Neural crest cell (in vitro differentiated cells): ENCODE measurements around the gene RET. TPM values are rescaled to one million over a fixed set of nuclear protein-coding genes. Genes with fewer than 3 reads are reported as not detected.

ENCODE experiments used
- DNase-seq: peaks from one replicate; pipeline ENCODE4 v3.0.0; 2021; ENCODE audit warnings: low read depth, mixed read lengths, low spot score
- H3K27ac Mint-ChIP-seq: one replicate; pipeline ENCODE4 v1.8.0; 2021; ENCODE audit warnings: mild to moderate bottlenecking, mixed read lengths; ENCODE audit not compliant: unreplicated experiment
- H3K27me3 Mint-ChIP-seq: 2 replicates; pipeline ENCODE4 v1.8.0; 2021; ENCODE audit warnings: low read depth, mild to moderate bottlenecking, mixed read lengths
- H3K36me3 Mint-ChIP-seq: 2 replicates; pipeline ENCODE4 v1.8.0; 2021; ENCODE audit warnings: low read depth, mild to moderate bottlenecking, mixed read lengths
- H3K4me1 Mint-ChIP-seq: 2 replicates; pipeline ENCODE4 v1.8.0; 2021; ENCODE audit warnings: mixed read lengths
- H3K4me3 Mint-ChIP-seq: one replicate; pipeline ENCODE4 v1.8.0; 2021; ENCODE audit warnings: mild to moderate bottlenecking, mixed read lengths
- H3K9me3 Mint-ChIP-seq: 2 replicates; pipeline ENCODE4 v1.8.0; 2021; ENCODE audit warnings: mixed read lengths
- total RNA-seq: library from RNA; stranded (reverse); gene quantifications from 2 replicates; pipeline ENCODE4 v1.2.1, GENCODE V29; 2021
- TF ChIP-seq, protein P1 (sequence below): fragments of 200-600 bp; sonication (generic); conservative IDR thresholded peaks from 2 replicates; pipeline ENCODE4 v1.5.0; 2021; ENCODE audit warnings: antibody characterized with exemption, mild to moderate bottlenecking

The RET gene
- total RNA-seq, 1 donor from 2014 or later = 1.6 TPM

DNA sequence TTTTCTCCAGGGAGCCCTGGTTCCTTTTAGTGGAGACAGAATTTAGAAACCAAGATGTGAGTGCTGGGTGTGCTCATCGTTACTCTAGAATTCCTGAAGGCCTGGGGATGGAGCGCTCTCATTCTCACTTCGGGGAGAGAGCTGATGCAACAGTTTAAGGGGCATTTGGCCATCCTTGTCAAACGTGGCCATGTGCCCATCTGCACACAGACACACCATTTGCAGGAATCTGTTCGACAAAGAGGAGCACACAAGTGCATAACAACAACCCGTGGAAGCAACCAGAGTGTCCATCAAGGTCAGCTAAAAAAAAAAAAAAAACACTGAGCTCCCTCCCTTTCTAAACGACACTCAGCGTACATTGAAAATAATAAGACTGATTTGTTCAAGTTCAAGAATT, 23.0 kb upstream of the RET start:
- Mint-ChIP-seq H3K27ac (no peak overlapping the region), H3K27me3 (peaks cover 26% of the 10 kb centered on the region), H3K4me3 (no peak overlapping the region), H3K36me3 (no peaks in the 10 kb centered on the region), H3K9me3 (no peaks in the 10 kb centered on the region), H3K4me1 (no peaks in the 10 kb centered on the region)
- DNase-seq = no peak
- TF ChIP-seq, protein P1, sequence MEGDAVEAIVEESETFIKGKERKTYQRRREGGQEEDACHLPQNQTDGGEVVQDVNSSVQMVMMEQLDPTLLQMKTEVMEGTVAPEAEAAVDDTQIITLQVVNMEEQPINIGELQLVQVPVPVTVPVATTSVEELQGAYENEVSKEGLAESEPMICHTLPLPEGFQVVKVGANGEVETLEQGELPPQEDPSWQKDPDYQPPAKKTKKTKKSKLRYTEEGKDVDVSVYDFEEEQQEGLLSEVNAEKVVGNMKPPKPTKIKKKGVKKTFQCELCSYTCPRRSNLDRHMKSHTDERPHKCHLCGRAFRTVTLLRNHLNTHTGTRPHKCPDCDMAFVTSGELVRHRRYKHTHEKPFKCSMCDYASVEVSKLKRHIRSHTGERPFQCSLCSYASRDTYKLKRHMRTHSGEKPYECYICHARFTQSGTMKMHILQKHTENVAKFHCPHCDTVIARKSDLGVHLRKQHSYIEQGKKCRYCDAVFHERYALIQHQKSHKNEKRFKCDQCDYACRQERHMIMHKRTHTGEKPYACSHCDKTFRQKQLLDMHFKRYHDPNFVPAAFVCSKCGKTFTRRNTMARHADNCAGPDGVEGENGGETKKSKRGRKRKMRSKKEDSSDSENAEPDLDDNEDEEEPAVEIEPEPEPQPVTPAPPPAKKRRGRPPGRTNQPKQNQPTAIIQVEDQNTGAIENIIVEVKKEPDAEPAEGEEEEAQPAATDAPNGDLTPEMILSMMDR = no peak

DNA sequence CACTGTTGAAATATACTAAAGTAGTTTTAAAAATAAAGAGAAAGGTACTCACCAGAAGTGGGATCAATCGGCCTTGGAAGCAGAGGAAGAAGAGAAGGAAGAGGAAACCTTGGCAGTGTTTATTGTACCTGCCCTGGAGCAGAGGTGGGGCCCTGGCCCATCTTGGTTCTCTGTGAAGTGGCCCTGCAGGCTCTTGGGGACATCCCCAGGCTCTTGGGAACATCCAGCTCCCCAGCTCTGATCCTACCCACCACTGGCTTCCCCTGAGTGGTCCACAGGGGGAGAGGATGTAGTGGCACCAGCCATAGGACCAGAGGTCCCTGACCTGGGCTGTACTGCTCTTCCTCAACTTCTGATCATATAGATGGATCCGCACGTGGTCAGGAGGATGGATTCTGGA, 22.3 kb upstream of the RET start:
- Mint-ChIP-seq H3K4me1 (no peaks in the 10 kb centered on the region), H3K4me3 (no peak overlapping the region), H3K36me3 (no peaks in the 10 kb centered on the region), H3K9me3 (no peaks in the 10 kb centered on the region), H3K27me3 (peaks cover 26% of the 10 kb centered on the region), H3K27ac (no peak overlapping the region)
- no peak for DNase-seq
- TF ChIP-seq, protein P1 = no peak

DNA sequence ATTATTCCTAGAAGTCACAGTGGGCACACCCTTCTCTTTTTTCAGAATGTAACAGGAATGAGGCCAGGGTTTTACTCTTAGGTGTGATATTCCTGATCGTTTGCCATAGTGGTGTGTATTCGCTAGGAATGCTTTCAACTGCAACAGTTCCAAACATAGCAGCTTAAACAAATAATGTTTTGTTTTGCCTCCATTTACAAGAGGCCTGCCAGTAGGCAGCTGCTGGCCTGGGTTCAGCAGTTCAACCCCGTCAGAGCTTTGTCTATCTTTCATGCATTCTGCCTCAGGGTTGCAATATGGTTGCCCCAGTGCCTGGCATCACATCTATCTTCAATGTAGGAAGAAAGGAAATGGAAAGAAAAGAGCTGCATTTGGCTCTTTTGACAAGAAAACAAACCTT, 21.7 kb upstream of the RET start:
- no peak for DNase-seq
- H3K4me3 Mint-ChIP-seq = no peak overlapping the region
- H3K27me3 Mint-ChIP-seq = peaks cover 24% of the 10 kb centered on the region
- no peaks in the 10 kb centered on the region for H3K36me3 Mint-ChIP-seq
- no peak overlapping the region for H3K27ac Mint-ChIP-seq
- TF ChIP-seq, protein P1 = no peak
- no peaks in the 10 kb centered on the region for H3K9me3 Mint-ChIP-seq
- H3K4me1 Mint-ChIP-seq = no peaks in the 10 kb centered on the region

DNA sequence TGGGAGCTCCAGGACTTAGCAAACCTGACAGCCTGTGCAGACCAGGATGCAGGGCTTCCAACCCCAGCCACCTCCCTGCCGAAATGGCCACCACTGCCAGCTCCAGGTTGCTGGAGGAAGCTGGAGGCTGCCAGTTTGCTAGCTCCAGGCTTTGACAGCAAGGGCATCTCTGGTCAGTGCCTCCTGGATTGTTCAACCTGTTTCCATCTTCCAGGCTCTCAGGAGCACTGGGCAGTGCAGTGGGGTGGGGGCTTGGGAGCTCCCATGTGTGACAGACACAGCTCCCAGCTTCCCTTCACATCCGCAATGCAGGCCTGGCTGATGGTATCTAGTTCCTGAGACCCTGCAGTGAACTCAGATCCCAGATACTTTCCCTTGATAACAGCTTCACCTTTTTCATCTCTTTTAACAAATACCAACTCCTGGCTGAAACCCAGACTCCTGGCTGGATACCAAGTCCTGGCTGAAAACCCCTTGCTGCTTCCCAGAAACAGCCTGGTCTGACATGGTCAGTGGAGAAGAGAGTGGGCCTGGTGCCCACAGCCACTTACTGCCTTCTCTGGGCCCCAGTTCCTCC, 20.8 kb upstream of the RET start:
- no peak for DNase-seq
- TF ChIP-seq, protein P1 = no peak
- Mint-ChIP-seq H3K27ac (no peak overlapping the region), H3K27me3 (peaks cover 17% of the 10 kb centered on the region), H3K4me1 (no peaks in the 10 kb centered on the region), H3K9me3 (no peaks in the 10 kb centered on the region), H3K36me3 (no peaks in the 10 kb centered on the region), H3K4me3 (no peak overlapping the region)

DNA sequence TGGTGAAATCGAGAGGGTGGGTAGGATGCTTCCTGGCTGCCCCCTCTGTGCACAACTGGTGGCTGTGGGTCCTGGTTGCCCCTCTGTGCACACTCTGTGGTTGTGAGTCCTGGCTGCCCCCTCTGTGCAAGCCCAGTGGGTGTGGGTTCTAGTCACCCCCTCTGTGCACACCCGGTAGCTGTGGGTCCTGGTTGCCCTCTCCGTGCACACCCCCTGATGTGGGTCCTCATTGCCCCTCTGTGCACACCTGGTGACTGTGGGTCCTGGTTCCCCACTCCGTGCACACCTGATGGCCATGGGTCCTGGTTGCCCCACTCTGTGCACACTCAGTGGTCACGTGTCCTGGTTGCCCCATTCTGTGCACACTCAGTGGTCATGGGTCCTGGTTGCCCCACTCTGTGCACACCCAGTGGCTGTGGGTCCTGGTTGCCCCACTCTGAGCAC, 20.3 kb upstream of the RET start:
- Mint-ChIP-seq H3K9me3 (no peaks in the 10 kb centered on the region), H3K27ac (no peak overlapping the region)
- DNase-seq = no peak

More for the DNA sequence above, 20.3 kb upstream of the RET start:
- TF ChIP-seq, protein P1 = no peak
- Mint-ChIP-seq H3K27me3 (peaks cover 14% of the 10 kb centered on the region), H3K4me1 (no peaks in the 10 kb centered on the region), H3K4me3 (no peak overlapping the region), H3K36me3 (no peaks in the 10 kb centered on the region)
